ENCODE results near the gene MED27. TPM values are rescaled to one million over a fixed set of nuclear protein-coding genes. Genes with fewer than 3 reads are reported as not detected.

Gene MED27
- total and polyA plus RNA-seq, 10 of the 15 experiments (the other 5 are each of a cell fraction or from before 2014, with no cell fraction given) = 20.3 to 50.3 (median 35.5) TPM

DNA sequence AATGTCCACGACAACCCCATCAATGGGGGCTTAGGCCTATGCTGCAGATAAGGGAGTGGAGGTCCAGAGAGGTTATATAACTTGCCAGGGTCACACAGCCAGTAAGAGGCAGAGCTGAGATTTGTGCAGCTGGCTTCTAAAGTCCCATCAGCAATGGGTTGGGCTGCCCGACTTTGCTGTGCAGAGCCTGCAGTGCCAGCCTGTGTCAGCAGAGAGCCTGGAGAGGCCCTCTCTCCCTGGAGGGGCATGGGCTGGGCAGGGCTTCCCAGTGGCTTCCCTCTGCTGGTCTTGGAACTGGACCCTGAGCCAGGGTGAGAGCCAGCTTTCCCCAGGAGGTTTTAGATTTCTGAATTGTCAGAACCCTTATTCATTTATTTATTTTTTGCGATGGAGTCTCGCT lies 262.6 kb downstream of the MED27 start (continued):
- TF ChIP-seq, protein P1, sequence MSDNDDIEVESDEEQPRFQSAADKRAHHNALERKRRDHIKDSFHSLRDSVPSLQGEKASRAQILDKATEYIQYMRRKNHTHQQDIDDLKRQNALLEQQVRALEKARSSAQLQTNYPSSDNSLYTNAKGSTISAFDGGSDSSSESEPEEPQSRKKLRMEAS (IDR thresholded peaks at IDR 0.05; ENCODE audit: low read depth, low read length) = no peak
- no peak for TF ChIP-seq ETV6 (conservative IDR thresholded peaks at IDR 0.05 in 1 of 2, IDR thresholded peaks at IDR 0.05 in 1 of 2; ENCODE audit: borderline replicate concordance in 1 of 2, low read depth in 1 of 2)
- TF ChIP-seq STAT1 (conservative IDR thresholded peaks at IDR 0.05) = no peak

DNA sequence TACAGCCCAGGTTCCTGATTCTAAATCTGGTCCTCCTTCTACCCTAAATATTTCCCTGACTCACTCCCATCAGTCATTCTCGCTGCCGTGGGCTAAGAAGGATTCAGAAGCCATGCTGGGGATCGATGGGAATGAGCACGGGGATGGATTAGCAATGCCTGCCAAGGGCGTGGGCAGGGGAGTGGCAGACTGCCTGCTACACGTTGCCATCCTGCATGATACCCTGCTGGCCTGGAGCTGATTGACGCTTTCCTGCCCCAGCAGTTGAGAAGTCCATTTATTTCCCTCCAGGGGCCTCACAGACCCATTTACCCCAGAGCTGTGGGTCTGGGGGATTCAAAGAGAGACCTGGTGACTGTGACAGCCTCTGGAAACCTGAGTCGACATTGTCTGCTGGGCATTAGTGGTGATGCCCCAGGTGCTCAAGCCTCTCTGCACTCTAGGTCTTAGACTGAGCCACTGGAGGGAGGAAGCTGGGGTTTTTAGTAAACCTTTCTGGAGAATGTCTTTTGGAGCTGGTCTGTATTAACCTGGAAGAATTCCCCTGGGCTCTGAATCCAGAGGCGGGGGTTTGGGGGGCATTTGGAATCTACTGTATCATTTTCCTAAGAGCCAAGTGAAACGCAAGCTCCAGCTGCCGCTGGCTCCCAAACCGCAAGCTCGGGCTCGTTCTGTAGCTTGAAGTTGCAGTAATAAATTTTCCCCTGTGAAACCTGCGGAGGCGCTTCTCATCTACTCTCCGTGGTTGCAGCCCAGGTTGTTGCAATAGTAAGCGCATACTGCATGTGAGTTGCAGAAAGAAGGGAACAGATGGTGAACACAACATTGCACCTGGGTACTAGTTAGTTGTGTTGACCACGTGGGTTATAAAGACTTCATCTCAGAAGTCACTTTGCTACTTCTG lies 263.4 kb downstream of the MED27 start:
- FAIRE-seq = no peak
- SMC1A ChIA-PET (ENCODE audit: uncharacterized antibody, unreplicated experiment) = no interaction called here
- H3K79me2 ChIP-seq (ENCODE audit: control insufficient read depth, insufficient read depth, low read length) = no peaks in the 10 kb centered on the region
- TF ChIP-seq SRF (IDR thresholded peaks at IDR 0.05; ENCODE audit: low read depth in 2 of 2, low read length in 2 of 2) (0 out of 4 replicates have a peak, but pooled peaks of 1 of the 2 experiments have one; percentile 16), SMAD1 (IDR thresholded peaks at IDR 0.05; ENCODE audit: low read depth, partially characterized antibody) (no peak)
- in situ Hi-C loops (cut with MboI) (no loop called here), intact Hi-C loops (cut with micrococcal nuclease; ENCODE audit: unreplicated experiment) (no loop called here)
- no peak overlapping the region for H3K4me2 ChIP-seq (ENCODE audit: control insufficient read depth, insufficient read depth)
- no TSS peak for BruUV-seq (replicated peaks)
- no peaks in the 10 kb centered on the region for H3K36me3 ChIP-seq (ENCODE audit: control insufficient read depth in 2 of 2, insufficient read depth in 2 of 2, low read length in 1 of 2)
- H3K4me1 ChIP-seq (ENCODE audit: control insufficient read depth, insufficient read depth, low read length) = no peaks in the 10 kb centered on the region
- ATAC-seq = no peak
- CTCF ChIA-PET = no interaction called here
- POLR2A ChIA-PET = no interaction called here
- H3K9me3 ChIP-seq (replicated peaks; ENCODE audit: control insufficient read depth, insufficient read depth, low read length) = no peaks in the 10 kb centered on the region
- H3K27ac ChIP-seq (ENCODE audit: control insufficient read depth, insufficient read depth) = no peak overlapping the region
- 0 out of 2 replicates have a peak, but pooled peaks cover 3% of the 10 kb centered on the region for H4K20me1 ChIP-seq (ENCODE audit: control insufficient read depth, insufficient read depth)
- H3K4me3 ChIP-seq = no peak overlapping the region
- no peak overlapping the region for H2AFZ ChIP-seq (ENCODE audit: control insufficient read depth, low read depth, low read length)
- H3K9ac ChIP-seq (ENCODE audit: control insufficient read depth, insufficient read depth, low read length) = no peak overlapping the region
- no peak for DNase-seq (ENCODE audit: low read depth, low spot score)
- H3K27me3 ChIP-seq (replicated peaks in 1 of 2; ENCODE audit: control insufficient read depth in 2 of 2, insufficient read depth in 2 of 2, low read length in 1 of 2) = no peaks in the 10 kb centered on the region; a peak in 1 of 4 replicates
- RAD21 ChIA-PET (ENCODE audit: unreplicated experiment) = no interaction called here
- 35% methylated on average over 19 of the region's 19 CpGs for whole genome bisulfite sequencing (ENCODE audit: insufficient coverage, insufficient replicate concordance, low lambda C conversion rate, missing lambda C conversion rate)
